H1 (cell line): ENCODE results near the gene FAM81A. TPM values are rescaled to one million over a fixed set of nuclear protein-coding genes. Genes with fewer than 3 reads are reported as not detected.

Source experiments
- CTCF ChIA-PET: fragments of 300-600 bp; sonication (Branson Sonifier 250); formaldehyde crosslinking; loops from one replicate; lab custom pipeline; 2021; ENCODE audit not compliant: partially characterized antibody; lab: Charles Lee
- POLR2A ChIA-PET: fragments of 300-600 bp; sonication (Branson Sonifier 250); formaldehyde crosslinking; loops from one replicate; lab custom pipeline; 2021; ENCODE audit warnings: inconsistent platforms; ENCODE audit not compliant: partially characterized antibody; lab: Charles Lee
- DNase-seq, 2 experiments: peaks; one replicate each; pipeline versions ENCODE4 v3.0.0 to v3.0.0-alpha.2; 2010 to 2022; ENCODE audit warnings: low spot score in 2 of 2, low read depth in 1 of 2, mixed read lengths in 1 of 2
- FAIRE-seq: peaks from 2 replicates; lab custom pipeline; 2011; peaks lifted over from hg19 to GRCh38; lab: Jason Lieb, UNC
- H2AFZ ChIP-seq: 2 replicates; pipeline ENCODE4 v1.8.1; 2012; ENCODE audit warnings: low read length, inconsistent platforms
- H2AK5ac ChIP-seq: 2 replicates; pipeline ENCODE4 v1.6.1; 2013; ENCODE audit warnings: low read depth, low read length
- H2BK120ac ChIP-seq: replicated peaks from 2 replicates; pipeline ENCODE3; 2013; ENCODE audit warnings: low read depth, low read length, inconsistent platforms
- H2BK12ac ChIP-seq: 2 replicates; pipeline ENCODE4 v1.6.1; 2013; ENCODE audit warnings: low read depth, low read length
- H2BK15ac ChIP-seq: 2 replicates; pipeline ENCODE4 v1.6.1; 2013; ENCODE audit warnings: low read length
- H2BK20ac ChIP-seq: 2 replicates; pipeline ENCODE4 v1.6.1; 2013; ENCODE audit warnings: low read length
- H2BK5ac ChIP-seq: 2 replicates; pipeline ENCODE4 v1.6.1; 2013; ENCODE audit warnings: low read depth, low read length
- H3K14ac ChIP-seq: 2 replicates; pipeline ENCODE4 v1.6.1; 2013; ENCODE audit warnings: inconsistent platforms; ENCODE audit not compliant: insufficient read length
- H3K18ac ChIP-seq: 2 replicates; pipeline ENCODE4 v1.6.1; 2013; ENCODE audit warnings: low read length; ENCODE audit errors: extremely low read depth
- H3K23ac ChIP-seq: 2 replicates; pipeline ENCODE4 v1.6.1; 2013; ENCODE audit warnings: inconsistent platforms; ENCODE audit not compliant: insufficient read length
- H3K23me2 ChIP-seq: 2 replicates; pipeline ENCODE4 v1.6.1; 2013; ENCODE audit warnings: low read depth, low read length
- H3K27ac ChIP-seq: 2 replicates; pipeline ENCODE4 v1.6.1; 2011; ENCODE audit warnings: low read depth, low read length, inconsistent platforms
- H3K27me3 ChIP-seq, 4 experiments: replicated peaks in 1 of 4; 1 replicate in 1 of 4; 2 replicates in 3 of 4; pipeline versions ENCODE4 v1.6.1 to v1.8.1; 2011 to 2013; ENCODE audit warnings: low read length in 3 of 4, mild to moderate bottlenecking in 3 of 4, inconsistent platforms in 2 of 4, mixed read lengths in 2 of 4, moderate library complexity in 1 of 4; ENCODE audit not compliant: control insufficient read depth in 3 of 4, insufficient read depth in 3 of 4; ENCODE audit errors: extremely low read depth in 1 of 4
- H3K36me3 ChIP-seq, 4 experiments: 2 replicates each; pipeline versions ENCODE4 v1.6.1 to v1.8.1; 2011 to 2013; ENCODE audit warnings: mild to moderate bottlenecking in 4 of 4, low read length in 3 of 4, moderate library complexity in 2 of 4, control low read depth in 1 of 4, inconsistent platforms in 1 of 4; ENCODE audit not compliant: insufficient read depth in 4 of 4, control insufficient read depth in 2 of 4
- H3K4ac ChIP-seq: replicated peaks from 2 replicates; pipeline ENCODE3; 2013; ENCODE audit warnings: low read length, low read depth, mixed read lengths, inconsistent platforms; ENCODE audit not compliant: insufficient read length
- H3K4me1 ChIP-seq, 4 experiments: replicated peaks in 1 of 4; 1 replicate in 1 of 4; 2 replicates in 3 of 4; pipeline versions ENCODE4 v1.6.1 to v1.8.1; 2011 to 2013; ENCODE audit warnings: low read length in 3 of 4, inconsistent platforms in 2 of 4, mixed read lengths in 1 of 4; ENCODE audit not compliant: insufficient read depth in 4 of 4, control insufficient read depth in 3 of 4
- H3K4me2 ChIP-seq, 2 experiments: 2 replicates each; pipeline versions ENCODE4 v1.6.1 to v1.8.1; 2011 to 2013; ENCODE audit warnings: low read depth in 2 of 2, low read length in 2 of 2, control low read depth in 1 of 2, inconsistent platforms in 1 of 2, mild to moderate bottlenecking in 1 of 2; ENCODE audit not compliant: insufficient read depth in 1 of 2
- H3K4me3 ChIP-seq, 4 experiments: fragments of 200-600, 300-600 bp in 1 of 4; sonication (generic), shearing (Covaris generic), sonication (Bioruptor Twin) in 1 of 4; 2 replicates each; pipeline versions ENCODE4 v1.5.1 to v1.8.1; 2011 to 2016; ENCODE audit warnings: low read length in 4 of 4, low read depth in 3 of 4, control low read depth in 2 of 4, inconsistent platforms in 2 of 4, mild to moderate bottlenecking in 2 of 4, mixed read lengths in 1 of 4, moderate library complexity in 1 of 4; ENCODE audit not compliant: insufficient read depth in 2 of 4; ENCODE audit errors: extremely low read depth in 1 of 4
- H3K56ac ChIP-seq: replicated peaks from 2 replicates; pipeline ENCODE3; 2013; ENCODE audit warnings: low read depth, mild to moderate bottlenecking, mixed read lengths, low read length, inconsistent platforms; ENCODE audit not compliant: insufficient read length
- H3K79me1 ChIP-seq: 2 replicates; pipeline ENCODE4 v1.6.1; 2013; ENCODE audit warnings: low read depth, low read length, control low read depth
- H3K79me2 ChIP-seq, 2 experiments: 2 replicates each; pipeline versions ENCODE4 v1.6.1 to v1.8.1; 2012 to 2013; ENCODE audit warnings: low read length in 2 of 2, mild to moderate bottlenecking in 2 of 2, inconsistent platforms in 1 of 2; ENCODE audit not compliant: insufficient read depth in 2 of 2, control insufficient read depth in 1 of 2
- H3K9ac ChIP-seq, 4 experiments: replicated peaks in 1 of 4; 1 replicate in 1 of 4; 2 replicates in 3 of 4; pipeline versions ENCODE4 v1.6.1 to v1.8.1; 2011 to 2013; ENCODE audit warnings: low read depth in 3 of 4, low read length in 3 of 4, control low read depth in 2 of 4, mild to moderate bottlenecking in 2 of 4, moderate library complexity in 2 of 4, inconsistent platforms in 1 of 4; ENCODE audit errors: extremely low read depth in 1 of 4
- H3K9me3 ChIP-seq, 2 experiments: 2 replicates each; pipeline versions ENCODE4 v1.6.1 to v1.8.1; 2012 to 2013; ENCODE audit warnings: mild to moderate bottlenecking in 2 of 2, moderate library complexity in 2 of 2, control low read depth in 1 of 2, inconsistent platforms in 1 of 2, low read depth in 1 of 2, low read length in 1 of 2, mixed read lengths in 1 of 2; ENCODE audit not compliant: insufficient read depth in 2 of 2
- H4K20me1 ChIP-seq, 2 experiments: replicated peaks in 1 of 2; 2 replicates each; pipeline versions ENCODE3 to v1.8.1; 2011 to 2013; ENCODE audit warnings: inconsistent platforms in 2 of 2, low read length in 2 of 2, mild to moderate bottlenecking in 1 of 2; ENCODE audit not compliant: insufficient read depth in 2 of 2, control insufficient read depth in 1 of 2
- H4K5ac ChIP-seq: 2 replicates; pipeline ENCODE4 v1.6.1; 2013; ENCODE audit warnings: low read length, low read depth, mixed read lengths, inconsistent platforms; ENCODE audit not compliant: insufficient read length
- H4K8ac ChIP-seq: 2 replicates; pipeline ENCODE4 v1.8.0; 2013; ENCODE audit warnings: mild to moderate bottlenecking, moderate library complexity, low read length, inconsistent platforms; ENCODE audit not compliant: insufficient read depth; ENCODE audit errors: extremely low read depth
- H4K91ac ChIP-seq: replicated peaks from 2 replicates; pipeline ENCODE3; 2013; ENCODE audit warnings: low read length, mixed read lengths, inconsistent platforms; ENCODE audit not compliant: insufficient read length
- CEBPB ChIP-seq: IDR thresholded peaks from 2 replicates; pipeline ENCODE4 v1.6.1; 2012; ENCODE audit warnings: low read depth, low read length
- EP300 ChIP-seq, 2 experiments: IDR thresholded peaks; 1 replicate in 1 of 2; 2 replicates in 1 of 2; pipeline ENCODE4 v1.6.1; 2011 to 2012; ENCODE audit warnings: low read depth in 2 of 2, low read length in 2 of 2, mild to moderate bottlenecking in 2 of 2, borderline replicate concordance in 1 of 2, inconsistent platforms in 1 of 2, moderate library complexity in 1 of 2
- HDAC6 ChIP-seq: IDR thresholded peaks from one replicate; pipeline ENCODE4 v1.7.1; 2012; ENCODE audit warnings: low read depth, mild to moderate bottlenecking, inconsistent platforms, low read length, moderate library complexity
- MAFK ChIP-seq: IDR thresholded peaks from 2 replicates; pipeline ENCODE4 v1.6.1; 2012; ENCODE audit warnings: low read depth, mild to moderate bottlenecking, improper control_type of control experiment, low read length
- RFX5 ChIP-seq: IDR thresholded peaks from 2 replicates; pipeline ENCODE4 v1.6.1; 2011; ENCODE audit warnings: low read depth, low read length, improper control_type of control experiment, borderline replicate concordance
- RXRA ChIP-seq: IDR thresholded peaks from 2 replicates; pipeline ENCODE4 v1.6.1; 2011; ENCODE audit warnings: low read depth, mild to moderate bottlenecking, low read length, moderate library complexity; ENCODE audit not compliant: insufficient read depth
- SAP30 ChIP-seq: fragments of 300-600 bp; sonication (generic); IDR thresholded peaks from 2 replicates; pipeline ENCODE4 v1.7.1; 2012; ENCODE audit warnings: low read length, moderate library complexity, mild to moderate bottlenecking, inconsistent platforms; ENCODE audit not compliant: insufficient read depth, insufficient replicate concordance
- SIX5 ChIP-seq: IDR thresholded peaks from 2 replicates; pipeline ENCODE4 v1.6.1; 2011; ENCODE audit warnings: mild to moderate bottlenecking, low read depth, low read length
- TEAD4 ChIP-seq: IDR thresholded peaks from 2 replicates; pipeline ENCODE4 v1.6.1; 2012; ENCODE audit warnings: low read depth, low read length, inconsistent platforms, mixed read lengths
- WGBS, 2 experiments: shearing (Covaris generic) in 1 of 2; methylation state at CpG; one replicate each; pipeline versions ENCODE4 v1.1.6 to v1.1.7; 2013 to 2015; ENCODE audit warnings: low lambda C conversion rate in 2 of 2, mixed read lengths in 2 of 2, inconsistent platforms in 1 of 2, low coverage in 1 of 2, missing lambda C conversion rate in 1 of 2; ENCODE audit not compliant: insufficient replicate concordance in 2 of 2, insufficient coverage in 1 of 2, insufficient read length in 1 of 2; ENCODE audit errors: extremely low coverage in 1 of 2, missing lambda C conversion rate in 1 of 2; 5-methylcytosine and 5-hydroxymethylcytosine counted together
- polyA plus RNA-seq, 7 experiments: library from polyadenylated mRNA; depleted of rRNA in 3 of 7; stranded (reverse) in 5 of 7; unstranded in 2 of 7; fragments of >200 nt in 5 of 7; fragments of 200-250 nt in 2 of 7; gene quantifications; 1 replicate in 5 of 7; 2 replicates in 1 of 7; 4 replicates in 1 of 7; pipeline versions ENCODE4 v1.2.1 to v1.2.3, GENCODE V29; 2011 to 2013; ENCODE audit warnings: missing spikeins in 2 of 7, mixed read lengths in 2 of 7
- total RNA-seq: library from RNA; stranded (reverse); fragmentation: NEBNext Ultra II Directional; extraction: Animal tissue kit (Norgen Biotek cat#: 25700); gene quantifications from 2 replicates; pipeline ENCODE4 v1.2.1, GENCODE V29; 2021
- TF ChIP-seq, protein P1 (sequence below): IDR thresholded peaks from 2 replicates; pipeline ENCODE4 v1.6.1; 2012; ENCODE audit warnings: inconsistent platforms

Gene FAM81A
- total and polyA plus RNA-seq, 2 of the 8 experiments (the other 6 are each of a cell fraction or from before 2014, with no cell fraction given): 0.56 to 3.0 TPM

GRCh38 chr15:59492389-59493377, 54.7 kb downstream of the FAM81A start:
- H3K9ac ChIP-seq: no peak overlapping the region
- TF ChIP-seq CEBPB: peak; percentile 96
- no peak for TF ChIP-seq EP300 (IDR thresholded peaks at IDR 0.05; ENCODE audit: borderline replicate concordance in 1 of 2, low read depth in 2 of 2, low read length in 2 of 2)
- TF ChIP-seq RXRA: no peak
- TF ChIP-seq HDAC6: no peak
- TF ChIP-seq SAP30: no peak
- TF ChIP-seq TEAD4: 0 out of 2 replicates have a peak, but pooled peaks have one; percentile 11
- no peak for TF ChIP-seq SIX5
- no peak for TF ChIP-seq MAFK
- no peak for TF ChIP-seq RFX5
- TF ChIP-seq, protein P1, sequence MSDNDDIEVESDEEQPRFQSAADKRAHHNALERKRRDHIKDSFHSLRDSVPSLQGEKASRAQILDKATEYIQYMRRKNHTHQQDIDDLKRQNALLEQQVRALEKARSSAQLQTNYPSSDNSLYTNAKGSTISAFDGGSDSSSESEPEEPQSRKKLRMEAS: 0 out of 2 replicates have a peak, but pooled peaks have one; percentile 23

More at GRCh38 chr15:59492389-59493377, 54.7 kb downstream of the FAM81A start:
- Histone ChIP-seq H3K27ac (no peak overlapping the region), H2BK120ac (no peak overlapping the region), H2BK5ac (no peak overlapping the region), H3K27me3 (no peaks in the 10 kb centered on the region), H3K9me3 (no peaks in the 10 kb centered on the region), H3K23ac (no peak overlapping the region), H2BK12ac (peak overlapping the region; percentile 61; the same call in 1 of the 2 replicates), H2AFZ (peak overlapping the region; percentile 95), H3K79me2 (no peaks in the 10 kb centered on the region), H2AK5ac (no peak overlapping the region), H2BK15ac (0 out of 2 replicates have a peak overlapping the region, but pooled peaks have one; percentile 54), H4K8ac (no peak overlapping the region), H4K20me1 (no peaks in the 10 kb centered on the region), H3K79me1 (no peaks in the 10 kb centered on the region), H4K91ac (no peak overlapping the region), H3K4ac (no peak overlapping the region), H3K18ac (no peak overlapping the region; the same call in 1 of the 2 replicates), H2BK20ac (no peak overlapping the region), H3K36me3 (no peaks in the 10 kb centered on the region), H3K4me2 (peak overlapping the region in 1 of 2 experiments; percentile 43; a peak in 3 of 4 replicates), H3K14ac (no peak overlapping the region), H3K4me3 (peak overlapping the region in 1 of 4 experiments; percentile 10; a peak in 2 of 8 replicates), H3K23me2 (no peaks in the 10 kb centered on the region), H3K56ac (no peak overlapping the region), H4K5ac (no peak overlapping the region), H3K4me1 (peaks cover 0 to 6% (median 2%) of the 10 kb centered on the region in 4 experiments; a peak in 2 of 7 replicates)
- POLR2A ChIA-PET: interaction anchor here (0.6 to 1.4 kb wide), 3 partner anchors 313 to 342 kb away, joined by 3 read pairs; no protein-coding TSS in a partner anchor
- CTCF ChIA-PET: interaction anchor here (0.6 to 7.4 kb wide), 33 partner anchors 9 to 1239 kb away, joined by 3 to 55 read pairs (median 5); partner anchors contain the start of gene FAM81A
- peak; percentile 29 to 63 for DNase-seq
- peak; percentile 86 for FAIRE-seq
- 29% methylated on average over 11 of the region's 11 CpGs; no CpG with 5 or more reads in 1 of the 2 experiments for WGBS, 2 experiments
